ENCODE data around the gene MAN2B2.

MAN2B2 gene

GRCh38 chr4:6546681-6547447 lies 28.1 kb upstream of the MAN2B2 start:
- peak; percentile 31 for DNase-seq

GRCh38 chr4:6548201-6548881 lies 26.6 kb upstream of the MAN2B2 start:
- DNase-seq = peak; percentile 39

GRCh38 chr4:6548882-6549230 lies 26.1 kb upstream of the MAN2B2 start:
- no peak for DNase-seq

- DNase-seq = no peak
These were observed 25.5 kb upstream of the MAN2B2 start for GRCh38 chr4:6549445-6549844.

- DNase-seq = no peak
These were observed 24.9 kb upstream of the MAN2B2 start for GRCh38 chr4:6549890-6550620.

GRCh38 chr4:6550821-6551220 lies 24.2 kb upstream of the MAN2B2 start:
- no peak for DNase-seq

GRCh38 chr4:6551660-6552059 lies 23.3 kb upstream of the MAN2B2 start:
- DNase-seq = no peak

GRCh38 chr4:6555519-6555918 lies 19.5 kb upstream of the MAN2B2 start:
- no peak for DNase-seq

- no peak for DNase-seq
These were observed 18.7 kb upstream of the MAN2B2 start for GRCh38 chr4:6556263-6556662.

- DNase-seq = no peak
These were observed 17.8 kb upstream of the MAN2B2 start for GRCh38 chr4:6557185-6557584.

- no peak for DNase-seq
These were observed 17.1 kb upstream of the MAN2B2 start for GRCh38 chr4:6557856-6558255.

GRCh38 chr4:6560416-6561172 lies 14.4 kb upstream of the MAN2B2 start:
- no peak for DNase-seq

GRCh38 chr4:6561173-6561516 lies 13.8 kb upstream of the MAN2B2 start:
- DNase-seq = no peak

GRCh38 chr4:6561706-6562371 lies 13.2 kb upstream of the MAN2B2 start:
- DNase-seq = no peak

GRCh38 chr4:6562931-6563901 lies 11.8 kb upstream of the MAN2B2 start:
- no peak for DNase-seq

GRCh38 chr4:6563935-6564645 lies 10.9 kb upstream of the MAN2B2 start:
- no peak for DNase-seq

- no peak for DNase-seq
These were observed 9.1 kb upstream of the MAN2B2 start for GRCh38 chr4:6565691-6566390.

- DNase-seq = no peak
These were observed 8.4 kb upstream of the MAN2B2 start for GRCh38 chr4:6566391-6567190.

GRCh38 chr4:6567218-6567617 lies 7.8 kb upstream of the MAN2B2 start:
- no peak for DNase-seq
